ENCODE results near the gene ALPK3.

DNA sequence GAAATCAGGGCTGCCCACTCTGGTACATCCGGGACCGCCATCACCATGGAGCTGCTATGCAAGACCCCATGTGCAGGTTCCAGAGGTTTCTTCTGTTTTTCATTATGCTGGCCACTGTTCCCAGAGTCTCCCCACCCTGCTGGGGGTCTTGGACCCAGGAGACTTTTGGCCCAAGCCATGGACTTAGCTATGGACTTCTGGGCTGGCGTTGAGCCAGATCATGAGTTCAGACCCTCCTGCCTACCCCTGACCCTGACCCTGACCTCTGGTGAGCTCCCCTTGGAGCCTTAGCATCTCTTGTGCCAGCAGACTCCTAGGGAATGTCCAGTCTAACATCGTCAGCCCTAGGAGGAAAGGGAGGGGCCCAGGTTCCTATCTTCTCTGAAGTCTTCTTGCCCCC, 92.6 kb downstream of the ALPK3 start:
- TF ChIP-seq, protein P1, sequence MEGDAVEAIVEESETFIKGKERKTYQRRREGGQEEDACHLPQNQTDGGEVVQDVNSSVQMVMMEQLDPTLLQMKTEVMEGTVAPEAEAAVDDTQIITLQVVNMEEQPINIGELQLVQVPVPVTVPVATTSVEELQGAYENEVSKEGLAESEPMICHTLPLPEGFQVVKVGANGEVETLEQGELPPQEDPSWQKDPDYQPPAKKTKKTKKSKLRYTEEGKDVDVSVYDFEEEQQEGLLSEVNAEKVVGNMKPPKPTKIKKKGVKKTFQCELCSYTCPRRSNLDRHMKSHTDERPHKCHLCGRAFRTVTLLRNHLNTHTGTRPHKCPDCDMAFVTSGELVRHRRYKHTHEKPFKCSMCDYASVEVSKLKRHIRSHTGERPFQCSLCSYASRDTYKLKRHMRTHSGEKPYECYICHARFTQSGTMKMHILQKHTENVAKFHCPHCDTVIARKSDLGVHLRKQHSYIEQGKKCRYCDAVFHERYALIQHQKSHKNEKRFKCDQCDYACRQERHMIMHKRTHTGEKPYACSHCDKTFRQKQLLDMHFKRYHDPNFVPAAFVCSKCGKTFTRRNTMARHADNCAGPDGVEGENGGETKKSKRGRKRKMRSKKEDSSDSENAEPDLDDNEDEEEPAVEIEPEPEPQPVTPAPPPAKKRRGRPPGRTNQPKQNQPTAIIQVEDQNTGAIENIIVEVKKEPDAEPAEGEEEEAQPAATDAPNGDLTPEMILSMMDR (IDR thresholded peaks at IDR 0.05) = no peak
- TF ChIP-seq POLR2A (IDR thresholded peaks at IDR 0.05) = no peak
